IMR-90 (cell line): ENCODE results near the gene CDIP1.

Experiments used
- BHLHE40 ChIP-seq: fragments of 150-350 bp; IDR thresholded peaks from 2 replicates; pipeline ENCODE4 v1.6.1; 2016; ENCODE audit warnings: mild to moderate bottlenecking, low read depth, low read length
- CEBPB ChIP-seq: IDR thresholded peaks from 2 replicates; pipeline ENCODE4 v1.6.1; 2012; ENCODE audit warnings: low read depth, low read length, improper control_type of control experiment
- CHD1 ChIP-seq: IDR thresholded peaks from 2 replicates; pipeline ENCODE4 v1.6.1; 2012; ENCODE audit warnings: low read depth, low read length, improper control_type of control experiment
- CTCF ChIP-seq: conservative IDR thresholded peaks from 2 replicates; pipeline ENCODE4 v1.5.1; 2012; ENCODE audit warnings: mild to moderate bottlenecking, low read depth, low read length, improper control_type of control experiment
- FOS ChIP-seq: fragments of 150-350 bp; IDR thresholded peaks from 2 replicates; pipeline ENCODE4 v1.6.1; 2016; ENCODE audit warnings: low read depth, low read length
- MAFK ChIP-seq: IDR thresholded peaks from 2 replicates; pipeline ENCODE4 v1.6.1; 2012; ENCODE audit warnings: low read depth, low read length, improper control_type of control experiment
- MAZ ChIP-seq: IDR thresholded peaks from 2 replicates; pipeline ENCODE4 v1.6.1; 2012; ENCODE audit warnings: low read depth, mild to moderate bottlenecking, low read length, improper control_type of control experiment, moderate library complexity, borderline replicate concordance
- MXI1 ChIP-seq: IDR thresholded peaks from 2 replicates; pipeline ENCODE4 v1.6.1; 2012; ENCODE audit warnings: low read depth, mild to moderate bottlenecking, low read length, moderate library complexity, borderline replicate concordance
- POLR2A ChIP-seq: IDR thresholded peaks from 2 replicates; pipeline ENCODE4 v1.6.1; 2012; ENCODE audit warnings: mild to moderate bottlenecking, low read depth, low read length
- RAD21 ChIP-seq: IDR thresholded peaks from 2 replicates; pipeline ENCODE4 v1.6.1; 2012; ENCODE audit warnings: low read length, improper control_type of control experiment
- RCOR1 ChIP-seq: IDR thresholded peaks from 2 replicates; pipeline ENCODE4 v1.6.1; 2012; ENCODE audit warnings: mild to moderate bottlenecking, low read length, improper control_type of control experiment; ENCODE audit not compliant: insufficient replicate concordance
- RFX5 ChIP-seq: IDR thresholded peaks from 2 replicates; pipeline ENCODE4 v1.8.0; 2012; ENCODE audit warnings: low read depth, mild to moderate bottlenecking, low read length, moderate library complexity
- SMC3 ChIP-seq: fragments of 150-350 bp; IDR thresholded peaks from 2 replicates; pipeline ENCODE4 v1.6.1; 2016; ENCODE audit warnings: low read depth, mild to moderate bottlenecking, antibody characterized with exemption, low read length, moderate library complexity
- TF ChIP-seq, protein P1 (sequence below): fragments of 150-350 bp; IDR thresholded peaks from 2 replicates; pipeline ENCODE4 v1.6.1; 2017; ENCODE audit warnings: mild to moderate bottlenecking, antibody characterized with exemption, low read length, low read depth

DNA sequence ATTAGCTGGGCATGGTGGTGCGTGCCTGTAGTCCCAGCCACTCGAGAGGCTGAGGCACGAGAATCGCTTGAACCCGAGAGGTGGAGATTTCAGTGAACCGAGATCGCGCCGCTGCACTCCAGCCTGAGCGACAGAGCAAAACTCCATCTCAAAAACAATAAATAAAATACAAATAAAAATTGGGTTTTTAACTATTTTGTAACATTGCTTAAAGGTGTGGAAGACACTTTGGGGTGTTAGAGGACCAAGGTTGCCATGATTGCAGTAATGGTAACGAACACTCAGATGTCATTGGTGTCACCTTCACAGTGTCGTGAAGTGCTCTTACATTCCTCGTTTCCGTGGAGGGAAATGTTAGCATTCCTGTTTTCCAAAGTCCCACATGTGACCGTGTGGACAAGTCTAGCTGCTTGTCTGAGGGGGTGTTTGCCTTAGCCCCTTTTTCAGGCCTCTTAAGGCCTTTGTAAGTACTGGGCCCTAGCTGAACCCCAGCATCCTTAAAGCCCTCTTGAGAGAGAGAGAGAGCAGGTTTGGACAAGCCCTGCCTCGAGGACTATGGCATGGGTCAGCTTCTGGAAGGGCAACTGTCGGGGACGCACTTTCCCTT lies 26.2 kb upstream of the CDIP1 start:
- no peak for TF ChIP-seq CTCF
- no peak for TF ChIP-seq CHD1
- no peak for TF ChIP-seq POLR2A
- no peak for TF ChIP-seq FOS
- TF ChIP-seq, protein P1, sequence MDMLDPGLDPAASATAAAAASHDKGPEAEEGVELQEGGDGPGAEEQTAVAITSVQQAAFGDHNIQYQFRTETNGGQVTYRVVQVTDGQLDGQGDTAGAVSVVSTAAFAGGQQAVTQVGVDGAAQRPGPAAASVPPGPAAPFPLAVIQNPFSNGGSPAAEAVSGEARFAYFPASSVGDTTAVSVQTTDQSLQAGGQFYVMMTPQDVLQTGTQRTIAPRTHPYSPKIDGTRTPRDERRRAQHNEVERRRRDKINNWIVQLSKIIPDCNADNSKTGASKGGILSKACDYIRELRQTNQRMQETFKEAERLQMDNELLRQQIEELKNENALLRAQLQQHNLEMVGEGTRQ = no peak
- no peak for TF ChIP-seq MAZ
- TF ChIP-seq MXI1 = no peak
- TF ChIP-seq RCOR1 = no peak
- TF ChIP-seq SMC3 = no peak
- peak; percentile 60; the same call in 1 of the 2 replicates for TF ChIP-seq CEBPB
- TF ChIP-seq RFX5 = no peak
- TF ChIP-seq RAD21 = no peak
- TF ChIP-seq MAFK = no peak
- TF ChIP-seq BHLHE40 = no peak
